Putamen (tissue), 1 donor: Measurements from ENCODE around the gene PPM1H.
A peak's percentile ranks its signal among the peaks of the same experiment; 100 is the strongest.
"Not testable (repeated sequence)": the region's sequence is repeated elsewhere in the genome, so short reads cannot be mapped to it uniquely, and the experiment has no call there.

Experiments
- DNase-seq: peaks from one replicate; pipeline ENCODE4 v3.0.0-alpha.2; 2016; ENCODE audit warnings: low spot score

Gene PPM1H

GRCh38 chr12:62731055-62731820 is 203.7 kb downstream of the PPM1H start:
- DNase-seq = peak; percentile 43

GRCh38 chr12:62730649-62731048 is 204.3 kb downstream of the PPM1H start:
- DNase-seq = no peak

- not testable (repeated sequence) for DNase-seq
These were observed 205.1 kb downstream of the PPM1H start for GRCh38 chr12:62729579-62730544.

- no peak for DNase-seq
These were observed 206.2 kb downstream of the PPM1H start for GRCh38 chr12:62728741-62729140.

GRCh38 chr12:62726471-62726980 is 208.4 kb downstream of the PPM1H start:
- DNase-seq = no peak

- DNase-seq = peak; percentile 47
These were observed 209.2 kb downstream of the PPM1H start for GRCh38 chr12:62725781-62726180.

- DNase-seq = no peak
These were observed 210.0 kb downstream of the PPM1H start for GRCh38 chr12:62724947-62725451.

- DNase-seq = no peak
These were observed 210.7 kb downstream of the PPM1H start for GRCh38 chr12:62724285-62724684.

GRCh38 chr12:62722971-62723680 is 211.8 kb downstream of the PPM1H start:
- no peak for DNase-seq

GRCh38 chr12:62720661-62721330 is 214.2 kb downstream of the PPM1H start:
- peak; percentile 67 for DNase-seq

- no peak for DNase-seq
These were observed 214.9 kb downstream of the PPM1H start for GRCh38 chr12:62720025-62720424.

- DNase-seq = no peak
These were observed 216.1 kb downstream of the PPM1H start for GRCh38 chr12:62718762-62719426.

GRCh38 chr12:62717643-62718042 is 217.3 kb downstream of the PPM1H start:
- no peak for DNase-seq

GRCh38 chr12:62716866-62717525 is 218.0 kb downstream of the PPM1H start:
- DNase-seq = no peak

- DNase-seq = no peak
These were observed 218.9 kb downstream of the PPM1H start for GRCh38 chr12:62716037-62716436.

GRCh38 chr12:62714774-62715721 is 219.9 kb downstream of the PPM1H start:
- DNase-seq = peak; percentile 74

GRCh38 chr12:62714181-62714773 is 220.7 kb downstream of the PPM1H start:
- DNase-seq = no peak

- no peak for DNase-seq
These were observed 221.2 kb downstream of the PPM1H start for GRCh38 chr12:62713723-62714122.
